Stimulated activated CD4-positive, alpha-beta T cell treated with anti-CD3 and anti-CD28 coated beads, Interleukin-12 subunit alpha, Interleukin-12 subunit beta, amount 100 ng/mL, for 48 hours (primary cell): ENCODE results near the gene EMC9.
A peak's percentile ranks its signal among the peaks of the same experiment; 100 is the strongest.

Source experiments
- DNase-seq, 3 donors: peaks; one replicate each; pipeline ENCODE4 v3.0.0-alpha.2; 2020; ENCODE audit warnings: low read depth in 2 of 3, low spot score in 1 of 3

Gene EMC9

GRCh38 chr14:24149302-24149969, 8.0 kb upstream of the EMC9 start:
- no peak for DNase-seq

GRCh38 chr14:24147761-24148428, 6.5 kb upstream of the EMC9 start:
- DNase-seq, result no peak

GRCh38 chr14:24146978-24147760, 5.8 kb upstream of the EMC9 start, which contains the start of gene RNF31:
RNF31 (plus strand) TSS chr14:24147498; CDS start chr14:24147699, 201 bp downstream.
- DNase-seq, result peak; percentile 96 to 98 (median 96)

- peak; percentile 85 to 92 (median 92) for DNase-seq
Observed at GRCh38 chr14:24146453-24146977, 5.1 kb upstream of the EMC9 start, which contains the start of gene PSME2. PSME2 (minus strand) TSS chr14:24146610; CDS start chr14:24146581, 29 bp downstream.

- no peak for DNase-seq
Observed at GRCh38 chr14:24145690-24146452, 4.5 kb upstream of the EMC9 start.

- no peak for DNase-seq
Observed at GRCh38 chr14:24145219-24145618, 3.8 kb upstream of the EMC9 start.

- no peak for DNase-seq
Observed at GRCh38 chr14:24144451-24144850, 3.1 kb upstream of the EMC9 start.

GRCh38 chr14:24143511-24143910, 2.1 kb upstream of the EMC9 start:
- DNase-seq, result no peak

- DNase-seq, result no peak
Observed at GRCh38 chr14:24139272-24139934, 2.0 kb downstream of the EMC9 start.

- no peak for DNase-seq
Observed at GRCh38 chr14:24138396-24139271, 2.8 kb downstream of the EMC9 start.

- DNase-seq, result no peak
Observed at GRCh38 chr14:24137529-24138395, 3.6 kb downstream of the EMC9 start.

GRCh38 chr14:24136684-24137528, 4.5 kb downstream of the EMC9 start:
- DNase-seq, result no peak

GRCh38 chr14:24135834-24136683, 5.3 kb downstream of the EMC9 start, which contains the start of gene PSME1:
PSME1 (plus strand) TSS chr14:24136194; CDS start chr14:24136263, 69 bp downstream.
- DNase-seq, result peak; percentile 92 to 97 (median 93)

- no peak for DNase-seq
Observed at GRCh38 chr14:24135584-24135833, 5.9 kb downstream of the EMC9 start.

GRCh38 chr14:24133735-24134134, 7.7 kb downstream of the EMC9 start:
- no peak for DNase-seq

- no peak for DNase-seq
Observed at GRCh38 chr14:24132976-24133375, 8.4 kb downstream of the EMC9 start.
